Smooth muscle cell (in vitro differentiated cells): ENCODE data around the gene IGIP. TPM values are rescaled to one million over a fixed set of nuclear protein-coding genes. Genes with fewer than 3 reads are reported as not detected.

Experiments
- DNase-seq: peaks from one replicate; lab custom pipeline; 2025; ENCODE audit not compliant: unreplicated experiment; lab: John Stamatoyannopoulos, UW
- H2AFZ ChIP-seq: fragments of 200-600 bp; sonication (generic); 2 replicates; pipeline ENCODE4 v1.6.0; 2016; ENCODE audit warnings: antibody characterized with exemption, low read depth, mild to moderate bottlenecking
- H3F3A ChIP-seq: fragments of 200-600 bp; sonication (generic); 2 replicates; pipeline ENCODE4 v1.6.0; 2017; ENCODE audit warnings: antibody characterized with exemption, low read depth
- H3K27ac ChIP-seq: fragments of 200-600 bp; sonication (generic); 2 replicates; pipeline ENCODE4 v1.5.1; 2016; ENCODE audit warnings: low read depth, mild to moderate bottlenecking
- H3K27me3 ChIP-seq: fragments of 200-600 bp; sonication (generic); 2 replicates; pipeline ENCODE4 v1.6.1; 2016; ENCODE audit warnings: low read depth, mild to moderate bottlenecking
- H3K36me3 ChIP-seq: fragments of 200-600 bp; sonication (generic); 2 replicates; pipeline ENCODE4 v1.5.1; 2016; ENCODE audit warnings: low read depth
- H3K4me1 ChIP-seq: fragments of 200-600 bp; sonication (generic); 2 replicates; pipeline ENCODE4 v1.5.1; 2016; ENCODE audit warnings: low read depth
- H3K4me2 ChIP-seq: fragments of 200-600 bp; sonication (generic); 2 replicates; pipeline ENCODE4 v1.6.0; 2016; ENCODE audit warnings: mild to moderate bottlenecking
- H3K4me3 ChIP-seq: fragments of 200-600 bp; sonication (generic); 2 replicates; pipeline ENCODE4 v1.5.1; 2016; ENCODE audit warnings: mild to moderate bottlenecking
- H3K79me2 ChIP-seq: fragments of 200-600 bp; sonication (generic); 2 replicates; pipeline ENCODE4 v1.6.0; 2016; ENCODE audit warnings: low read depth, mild to moderate bottlenecking
- H3K9ac ChIP-seq: fragments of 200-600 bp; sonication (generic); 2 replicates; pipeline ENCODE4 v1.6.0; 2016; ENCODE audit warnings: low read depth
- H3K9me3 ChIP-seq: fragments of 200-600 bp; sonication (generic); replicated peaks from 2 replicates; pipeline ENCODE4 v1.5.1; 2016; ENCODE audit warnings: low read depth
- H4K20me1 ChIP-seq: fragments of 200-600 bp; sonication (generic); 2 replicates; pipeline ENCODE4 v1.6.0; 2016; ENCODE audit warnings: low read depth
- WGBS: methylation state at CpG from one replicate; pipeline ENCODE4 v1.1.7; 2016; ENCODE audit warnings: low lambda C conversion rate; 5-methylcytosine and 5-hydroxymethylcytosine counted together
- polyA plus RNA-seq: library from polyadenylated mRNA; unstranded; fragments of >200 nt; fragmentation: Nextera tagmentation; extraction: Ambion mirVana; gene quantifications from 2 replicates; pipeline ENCODE4 v1.2.1, GENCODE V29; 2016
- total RNA-seq: library from RNA; depleted of rRNA; stranded (reverse); fragments of >200 nt; gene quantifications from 2 replicates; pipeline ENCODE4 v1.2.3, GENCODE V29; 2014
- TF ChIP-seq, protein P1 (sequence below): fragments of 200-600 bp; sonication (generic); IDR thresholded peaks from 2 replicates; pipeline ENCODE4 v1.5.1; 2017; ENCODE audit warnings: borderline replicate concordance, mild to moderate bottlenecking, antibody characterized with exemption; ENCODE audit not compliant: insufficient read depth, poor library complexity, severe bottlenecking

IGIP gene
- total and polyA plus RNA-seq, 2 experiments from 2014 or later: 0.72 to 4.3 TPM

- no peak overlapping the region for H3K9ac ChIP-seq
- no peaks in the 10 kb centered on the region for H3K4me1 ChIP-seq
- H3K9me3 ChIP-seq: no peaks in the 10 kb centered on the region
- TF ChIP-seq, protein P1, sequence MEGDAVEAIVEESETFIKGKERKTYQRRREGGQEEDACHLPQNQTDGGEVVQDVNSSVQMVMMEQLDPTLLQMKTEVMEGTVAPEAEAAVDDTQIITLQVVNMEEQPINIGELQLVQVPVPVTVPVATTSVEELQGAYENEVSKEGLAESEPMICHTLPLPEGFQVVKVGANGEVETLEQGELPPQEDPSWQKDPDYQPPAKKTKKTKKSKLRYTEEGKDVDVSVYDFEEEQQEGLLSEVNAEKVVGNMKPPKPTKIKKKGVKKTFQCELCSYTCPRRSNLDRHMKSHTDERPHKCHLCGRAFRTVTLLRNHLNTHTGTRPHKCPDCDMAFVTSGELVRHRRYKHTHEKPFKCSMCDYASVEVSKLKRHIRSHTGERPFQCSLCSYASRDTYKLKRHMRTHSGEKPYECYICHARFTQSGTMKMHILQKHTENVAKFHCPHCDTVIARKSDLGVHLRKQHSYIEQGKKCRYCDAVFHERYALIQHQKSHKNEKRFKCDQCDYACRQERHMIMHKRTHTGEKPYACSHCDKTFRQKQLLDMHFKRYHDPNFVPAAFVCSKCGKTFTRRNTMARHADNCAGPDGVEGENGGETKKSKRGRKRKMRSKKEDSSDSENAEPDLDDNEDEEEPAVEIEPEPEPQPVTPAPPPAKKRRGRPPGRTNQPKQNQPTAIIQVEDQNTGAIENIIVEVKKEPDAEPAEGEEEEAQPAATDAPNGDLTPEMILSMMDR: no peak
- no peaks in the 10 kb centered on the region for H4K20me1 ChIP-seq
- H3F3A ChIP-seq: no peaks in the 10 kb centered on the region
- no peak overlapping the region for H3K4me2 ChIP-seq
- WGBS: 90% methylated on average over 5 of the region's 5 CpGs
- no peak overlapping the region for H3K4me3 ChIP-seq
- no peaks in the 10 kb centered on the region for H3K36me3 ChIP-seq
- H3K27ac ChIP-seq: no peak overlapping the region
- DNase-seq: no peak
- no peak overlapping the region for H2AFZ ChIP-seq
- no peaks in the 10 kb centered on the region for H3K27me3 ChIP-seq
- no peaks in the 10 kb centered on the region for H3K79me2 ChIP-seq
Observed at GRCh38 chr5:140162275-140162674, 36.5 kb downstream of the IGIP start.

DNA sequence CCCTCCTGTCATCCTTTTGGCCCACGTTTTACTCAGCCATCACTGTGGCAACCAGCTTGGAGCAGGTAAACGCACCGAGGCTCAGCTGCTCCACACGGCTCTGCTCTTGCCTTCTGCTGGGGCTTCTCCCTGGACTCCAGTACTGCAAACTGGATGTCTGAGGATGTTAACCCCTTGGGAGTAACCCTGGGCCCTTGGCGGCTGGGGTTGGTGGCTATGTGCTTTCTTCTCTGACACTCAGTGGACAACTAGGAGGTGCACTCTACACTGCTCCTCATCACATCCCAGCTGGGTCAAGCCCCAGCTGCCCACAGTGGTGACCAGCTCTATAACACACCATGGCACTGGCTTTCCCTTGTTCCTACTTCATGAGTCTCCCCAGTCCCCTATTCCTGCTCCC, 37.0 kb downstream of the IGIP start:
- no peaks in the 10 kb centered on the region for H4K20me1 ChIP-seq
- no peaks in the 10 kb centered on the region for H3K4me1 ChIP-seq
- H3K4me2 ChIP-seq: no peak overlapping the region
- TF ChIP-seq, protein P1: no peak
- no peaks in the 10 kb centered on the region for H3K27me3 ChIP-seq
- H3F3A ChIP-seq: no peaks in the 10 kb centered on the region
- H3K36me3 ChIP-seq: no peaks in the 10 kb centered on the region
- WGBS: 83% methylated on average over 5 of the region's 5 CpGs
- H3K79me2 ChIP-seq: no peaks in the 10 kb centered on the region
- H3K27ac ChIP-seq: no peak overlapping the region
- H3K4me3 ChIP-seq: no peak overlapping the region
- H2AFZ ChIP-seq: no peak overlapping the region
- DNase-seq: no peak
- no peaks in the 10 kb centered on the region for H3K9me3 ChIP-seq
- no peak overlapping the region for H3K9ac ChIP-seq

DNA sequence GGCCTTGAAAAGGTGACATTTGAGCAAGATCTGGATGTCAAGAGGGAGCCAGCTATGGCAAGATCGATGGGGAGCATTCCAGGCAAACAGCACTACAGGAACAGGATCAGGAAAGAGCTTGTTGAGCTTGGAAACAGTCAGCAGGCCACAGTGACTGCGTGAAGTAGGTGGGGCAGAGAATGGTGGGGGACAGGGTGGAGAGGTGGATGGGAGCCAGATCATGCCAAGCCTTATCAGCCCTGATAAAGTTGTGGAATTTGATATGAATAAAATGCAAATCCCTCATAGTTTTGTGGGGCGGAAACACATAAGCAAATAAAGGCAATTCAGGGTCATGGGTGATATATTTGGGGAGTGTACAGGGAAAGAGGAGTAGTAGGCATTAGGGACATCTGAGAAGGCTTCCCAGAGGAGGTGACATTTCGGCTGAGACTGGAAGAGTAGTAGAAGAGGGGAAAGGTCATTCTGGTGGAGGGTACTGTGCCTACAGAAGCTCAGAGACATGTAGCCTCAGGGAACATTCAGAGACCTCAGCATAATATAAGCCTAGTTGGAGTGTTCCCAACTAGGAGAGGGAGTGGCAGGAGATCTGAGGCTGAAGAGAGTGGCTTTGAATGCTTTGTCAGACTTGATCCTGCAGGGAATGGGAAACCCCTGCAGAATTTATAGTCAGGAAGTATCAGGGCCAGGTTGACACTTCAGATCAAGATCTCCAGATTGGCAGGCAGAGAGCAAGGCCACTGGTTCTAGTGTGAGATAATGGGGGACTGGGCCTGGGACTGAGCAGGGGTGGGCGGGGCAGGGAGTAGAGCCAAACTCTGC, 39.6 kb downstream of the IGIP start:
- TF ChIP-seq, protein P1: no peak
- H3K4me2 ChIP-seq: no peak overlapping the region

GRCh38 chr5:140165923-140166270, 40.2 kb downstream of the IGIP start:
- H3K36me3 ChIP-seq: no peaks in the 10 kb centered on the region
- no peaks in the 10 kb centered on the region for H4K20me1 ChIP-seq
- WGBS: 56% methylated on average over 4 of the region's 4 CpGs
- TF ChIP-seq, protein P1: no peak
- H3K4me3 ChIP-seq: no peak overlapping the region
- no peaks in the 10 kb centered on the region for H3K27me3 ChIP-seq
- no peaks in the 10 kb centered on the region for H3K79me2 ChIP-seq
- no peaks in the 10 kb centered on the region for H3K4me1 ChIP-seq
- no peaks in the 10 kb centered on the region for H3F3A ChIP-seq
- no peaks in the 10 kb centered on the region for H3K9me3 ChIP-seq
- H2AFZ ChIP-seq: no peak overlapping the region
- no peak overlapping the region for H3K4me2 ChIP-seq
- no peak for DNase-seq
- no peak overlapping the region for H3K27ac ChIP-seq
- no peak overlapping the region for H3K9ac ChIP-seq

More for the DNA sequence above, 39.6 kb downstream of the IGIP start:
- Histone ChIP-seq H3K79me2 (no peaks in the 10 kb centered on the region), H3K9me3 (no peaks in the 10 kb centered on the region), H4K20me1 (no peaks in the 10 kb centered on the region), H3K4me3 (no peak overlapping the region), H3K4me1 (no peaks in the 10 kb centered on the region), H3K27ac (no peak overlapping the region), H3K27me3 (no peaks in the 10 kb centered on the region), H3K36me3 (no peaks in the 10 kb centered on the region), H3K9ac (no peak overlapping the region), H2AFZ (no peak overlapping the region), H3F3A (no peaks in the 10 kb centered on the region)
- WGBS: 84% methylated on average over 4 of the region's 5 CpGs
- no peak for DNase-seq
